Heart right ventricle (tissue), 16 donors: Measurements from ENCODE around the gene TSPAN5. TPM values are rescaled to one million over a fixed set of nuclear protein-coding genes. Genes with fewer than 3 reads are reported as not detected.

ENCODE experiments used
- ATAC-seq, 8 donors: fragments of 200-7000 bp; cut with Tn5 transposase; one replicate each; pipeline ENCODE4 v1.9.1; 2020; ENCODE audit warnings: mild to moderate bottlenecking in 8 of 8, moderate library complexity in 8 of 8, moderate number of reproducible peaks in 1 of 8
- DNase-seq, 2 donors: peaks; one replicate each; pipeline ENCODE4 v3.0.0-alpha.2; 2020
- H3K27ac ChIP-seq, 10 donors: fragments of 200-600 bp; sonication (generic) in 2 of 10; one replicate each; pipeline versions ENCODE4 v1.5.0 to v1.8.0; 2020 to 2022; ENCODE audit warnings: mild to moderate bottlenecking in 3 of 10
- H3K27me3 ChIP-seq, 7 donors: fragments of 200-600 bp; one replicate each; pipeline ENCODE4 v1.8.0; 2021 to 2022; ENCODE audit warnings: mild to moderate bottlenecking in 2 of 7
- H3K36me3 ChIP-seq, 9 donors: fragments of 200-600 bp; sonication (generic) in 1 of 9; one replicate each; pipeline versions ENCODE4 v1.5.0 to v1.8.0; 2020 to 2022; ENCODE audit warnings: mild to moderate bottlenecking in 2 of 9
- H3K4me1 ChIP-seq, 9 donors: fragments of 200-600 bp; sonication (generic) in 1 of 9; one replicate each; pipeline versions ENCODE4 v1.5.0 to v1.8.0; 2020 to 2022; ENCODE audit warnings: mild to moderate bottlenecking in 4 of 9
- H3K4me3 ChIP-seq, 10 donors: fragments of 200-600 bp; sonication (generic) in 2 of 10; one replicate each; pipeline versions ENCODE4 v1.5.0 to v1.8.0; 2020 to 2022; ENCODE audit warnings: mild to moderate bottlenecking in 7 of 10, moderate library complexity in 2 of 10
- H3K9me3 ChIP-seq, 11 donors: fragments of 200-600 bp in 10 of 11; sonication (generic) in 2 of 11; one replicate each; pipeline versions ENCODE4 v1.5.0 to v1.8.0; 2013 to 2022; ENCODE audit warnings: mild to moderate bottlenecking in 2 of 11, control low read depth in 1 of 11, moderate library complexity in 1 of 11
- CTCF ChIP-seq, 9 donors: fragments of 200-600 bp; sonication (generic) in 2 of 9; IDR thresholded peaks; one replicate each; pipeline versions ENCODE4 v1.5.0 to v1.8.0; 2021 to 2022; ENCODE audit warnings: antibody characterized with exemption in 9 of 9, mild to moderate bottlenecking in 5 of 9, moderate library complexity in 1 of 9
- WGBS, 2 donors: extraction: QIAGEN DNeasy Blood & Tissue Kit; methylation state at CpG; one replicate each; pipeline ENCODE4 v1.1.7; 2013; ENCODE audit warnings: inconsistent platforms in 1 of 2; 5-methylcytosine and 5-hydroxymethylcytosine counted together
- intact Hi-C, 10 donors: fragments of 100-400 bp; cut with DNase I; formaldehyde crosslinking; loops; one replicate each; pipeline versions ENCODE4 v1.11.1 to v1.14.2; 2022
- polyA plus RNA-seq, 2 donors: library from polyadenylated mRNA; stranded (reverse); fragments of 200-250 nt; gene quantifications; one replicate each; pipeline ENCODE4 v1.2.3, GENCODE V29; 2013
- total RNA-seq, 10 donors: library from RNA; stranded (reverse); fragmentation: NEBNext Ultra II Directional in 3 of 10; extraction: Animal tissue kit (Norgen Biotek cat#: 25700) in 3 of 10; gene quantifications; one replicate each; pipeline versions ENCODE4 v1.2.1 to v1.2.4, GENCODE V29; 2021 to 2023
- donor health status: Arrhythmogenic right ventricular cardiomyopathy.
- donor health status: ischemic (EF 13 %, LVEDD 7.1; RV severe dilation, severe dysfunction).
- donor health status: healthy with polysubstance abuse.
- donor health status: DM: no; HTN: yes; CAD: no.
- donor health status: DM: no; HTN: no; CAD: no.
- donor health status: ischemic (EF 25% LVEDD 6.9; RV normal size, moderate dysfunction).
- donor health status: ischemic (EF 25% LVEDD 5.7; RV mildly dilated, moderate dysfunction).
- donor health status: healthy.
- donor health status: DM: yes; HTN: yes; CAD: no.
- donor health status: Ischemic cardiomyopathy.
- donor health status: ischemic (EF 35%, LVEDD 5.7; RV mildly dilated, moderate dysfunction).
- donor health status: nonischemic (EF 11% LVEDD 7.7; RV severe dilation, severe dysfunction).
- donor health status: DM: yes; HTN: yes; CAD: no.
- donor health status: PGD.
- donor health status: ischemic (EF 29% LVEDD 5.4; RV normal size, mild dysfunction).
- donor health status: nonischemic (EF 23%, LVEDD 6.1; RV moderate dilation, normal function).

TSPAN5 gene
- total and polyA plus RNA-seq, 12 donors: 0.85 to 6.7 (median 3.8) TPM

- no peaks in the 10 kb centered on the region for H3K36me3 ChIP-seq
Observed at GRCh38 chr4:98673288-98673644, 14.9 kb upstream of the TSPAN5 start.

DNA sequence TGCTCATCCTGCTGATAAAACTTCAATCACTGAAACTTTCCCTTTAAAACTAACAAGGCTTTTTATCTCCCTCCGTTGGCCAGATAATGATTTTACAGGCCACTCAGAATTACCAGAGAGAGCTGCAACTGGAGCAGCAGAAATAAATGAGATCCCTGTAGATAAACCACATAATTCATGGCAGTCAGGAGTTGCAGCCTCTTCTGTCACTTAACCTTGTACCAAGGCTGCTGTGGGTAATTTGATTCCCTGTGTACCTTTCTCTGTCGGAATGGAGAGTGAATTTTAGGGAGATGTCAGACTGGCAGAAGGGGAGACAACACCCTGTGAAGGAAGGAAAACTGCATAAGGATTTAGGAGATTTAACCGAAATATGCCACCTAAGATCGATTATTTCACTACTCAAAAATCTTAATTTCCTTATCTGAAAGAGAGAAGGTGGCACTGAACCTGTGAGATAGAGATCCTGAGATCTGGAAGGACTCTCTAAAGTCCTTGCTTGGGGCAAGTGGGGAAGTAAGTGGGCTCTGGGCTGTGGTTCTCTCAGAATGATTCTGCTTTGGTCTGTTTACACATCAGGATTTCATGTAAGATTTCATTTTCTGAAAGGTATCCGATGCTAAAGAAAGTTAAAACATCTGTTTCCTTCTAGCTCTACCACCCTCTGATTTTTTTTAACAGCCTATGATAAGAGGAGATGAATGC, 14.3 kb upstream of the TSPAN5 start:
- DNase-seq (no peak), ATAC-seq (no peak)
- no peak overlapping the region for H3K4me3 ChIP-seq
- H3K27ac ChIP-seq: no peak overlapping the region
- intact Hi-C loops: no loop called here
- H3K4me1 ChIP-seq: no peaks in the 10 kb centered on the region
- peaks cover 0 to 16% (median 0%) of the 10 kb centered on the region in 7 donors for H3K27me3 ChIP-seq
- WGBS, 2 donors: 47% methylated on average over 5 of the region's 5 CpGs
- no peaks in the 10 kb centered on the region for H3K36me3 ChIP-seq
- TF ChIP-seq CTCF (IDR thresholded peaks at IDR 0.05): no peak
- no peaks in the 10 kb centered on the region for H3K9me3 ChIP-seq

More at GRCh38 chr4:98673288-98673644, 14.9 kb upstream of the TSPAN5 start:
- WGBS, 2 donors: 73 to 82% methylated on average over 4 of the region's 4 CpGs
- ATAC-seq (no peak), DNase-seq (no peak)
- intact Hi-C loops: no loop called here
- Histone ChIP-seq H3K9me3 (no peaks in the 10 kb centered on the region), H3K4me1 (no peaks in the 10 kb centered on the region), H3K27ac (no peak overlapping the region), H3K4me3 (no peak overlapping the region), H3K27me3 (peaks cover 0 to 16% (median 0%) of the 10 kb centered on the region in 7 donors)
- no peak for TF ChIP-seq CTCF (IDR thresholded peaks at IDR 0.05)

- no peaks in the 10 kb centered on the region for H3K36me3 ChIP-seq
- ATAC-seq (no peak), DNase-seq (no peak)
- no peak overlapping the region for H3K27ac ChIP-seq
- no peak overlapping the region for H3K4me3 ChIP-seq
- no peak for TF ChIP-seq CTCF (IDR thresholded peaks at IDR 0.05)
- H3K27me3 ChIP-seq: peaks cover 0 to 16% (median 0%) of the 10 kb centered on the region in 7 donors
- H3K9me3 ChIP-seq: no peaks in the 10 kb centered on the region
- intact Hi-C loops: no loop called here
- no peaks in the 10 kb centered on the region for H3K4me1 ChIP-seq
Observed at GRCh38 chr4:98671131-98671530, 12.7 kb upstream of the TSPAN5 start.

- Histone ChIP-seq H3K4me1 (no peaks in the 10 kb centered on the region), H3K9me3 (no peaks in the 10 kb centered on the region), H3K4me3 (no peak overlapping the region), H3K36me3 (no peaks in the 10 kb centered on the region), H3K27me3 (peaks cover 0 to 16% (median 0%) of the 10 kb centered on the region in 7 donors), H3K27ac (no peak overlapping the region)
- no peak for DNase-seq
- 97% methylated on average over 5 of the region's 5 CpGs for WGBS, 2 donors
- ATAC-seq: no peak
- intact Hi-C loops: no loop called here
- no peak for TF ChIP-seq CTCF (IDR thresholded peaks at IDR 0.05)
Observed at GRCh38 chr4:98670186-98670585, 11.8 kb upstream of the TSPAN5 start.
